B cell (primary cell): Measurements from ENCODE around the gene CPHXL. TPM values are rescaled to one million over a fixed set of nuclear protein-coding genes. Genes with fewer than 3 reads are reported as not detected.

ENCODE experiments used
- ATAC-seq: fragments of 200-7000 bp; cut with Tn5 transposase; one replicate; pipeline ENCODE4 v1.10.0; 2021; ENCODE audit warnings: low read depth, mild to moderate bottlenecking, moderate number of reproducible peaks, moderate library complexity
- CTCF ChIA-PET: fragments of 350-600 bp; sonication (Branson Sonifier 250); formaldehyde crosslinking; loops from one replicate; lab custom pipeline; 2021; ENCODE audit warnings: antibody characterized with exemption, inconsistent platforms; lab: Charles Lee
- POLR2A ChIA-PET: fragments of 350-600 bp; sonication (Branson Sonifier 250); formaldehyde crosslinking; loops from one replicate; lab custom pipeline; 2021; ENCODE audit warnings: antibody characterized with exemption; lab: Charles Lee
- DNase-seq: peaks from one replicate; pipeline ENCODE4 v3.0.0; 2013
- H2AFZ ChIP-seq: 2 replicates; pipeline ENCODE4 v1.6.1; 2012; ENCODE audit warnings: mild to moderate bottlenecking, low read depth, low read length; ENCODE audit not compliant: insufficient read depth, poor library complexity, severe bottlenecking
- H3K27ac ChIP-seq, 2 donors: 1 replicate in 1 of 2; 2 replicates in 1 of 2; pipeline ENCODE4 v1.5.1; 2012 to 2013; ENCODE audit warnings: low read length in 2 of 2, mild to moderate bottlenecking in 2 of 2, moderate library complexity in 1 of 2
- H3K27me3 ChIP-seq, 4 experiments: fragments of 200-600 bp in 1 of 4; sonication (generic) in 1 of 4; replicated peaks in 1 of 4; 1 replicate in 2 of 4; 2 replicates in 2 of 4; pipeline versions ENCODE4 v1.6.1 to v1.7.0; 2013 to 2016; ENCODE audit warnings: low read length in 3 of 4, mild to moderate bottlenecking in 2 of 4, mixed read lengths in 1 of 4, moderate library complexity in 1 of 4; ENCODE audit not compliant: insufficient read depth in 4 of 4, control insufficient read depth in 3 of 4; ENCODE audit errors: control extremely low read depth in 1 of 4
- H3K36me3 ChIP-seq, 2 experiments: replicated peaks in 1 of 2; 1 replicate in 1 of 2; 2 replicates in 1 of 2; pipeline versions ENCODE4 v1.6.1 to v1.7.1; 2013; ENCODE audit warnings: low read length in 1 of 2; ENCODE audit not compliant: insufficient read depth in 2 of 2, control insufficient read depth in 1 of 2; ENCODE audit errors: control extremely low read depth in 1 of 2, extremely low read depth in 1 of 2
- H3K4me1 ChIP-seq, 2 donors: fragments of 200-600 bp in 1 of 2; sonication (generic) in 1 of 2; 1 replicate in 1 of 2; 2 replicates in 1 of 2; pipeline versions ENCODE4 v1.5.1 to v1.6.1; 2013 to 2017; ENCODE audit warnings: low read length in 2 of 2; ENCODE audit not compliant: control insufficient read depth in 2 of 2, insufficient read depth in 2 of 2
- H3K4me2 ChIP-seq: replicated peaks from 2 replicates; pipeline ENCODE3; 2012; ENCODE audit warnings: mild to moderate bottlenecking, low read depth, low read length; ENCODE audit not compliant: poor library complexity, severe bottlenecking
- H3K4me3 ChIP-seq, 5 experiments: fragments of 200-600 bp in 1 of 5; sonication (generic) in 1 of 5; 1 replicate in 3 of 5; 2 replicates in 2 of 5; pipeline versions ENCODE4 v1.5.1 to v1.7.0; 2011 to 2016; ENCODE audit warnings: low read length in 4 of 5, mild to moderate bottlenecking in 4 of 5, low read depth in 2 of 5, control low read depth in 1 of 5, moderate library complexity in 1 of 5; ENCODE audit not compliant: insufficient read depth in 1 of 5; ENCODE audit errors: control extremely low read depth in 1 of 5, extremely low read depth in 1 of 5
- H3K79me2 ChIP-seq: fragments of 200-600 bp; sonication (generic); one replicate; pipeline ENCODE4 v1.6.0; 2016; ENCODE audit warnings: low read length; ENCODE audit not compliant: control insufficient read depth, insufficient read depth
- H3K9ac ChIP-seq: fragments of 200-600 bp; sonication (generic); 2 replicates; pipeline ENCODE4 v1.6.1; 2017; ENCODE audit warnings: mild to moderate bottlenecking, low read length, moderate library complexity
- H3K9me3 ChIP-seq, 3 donors: one replicate each; pipeline versions ENCODE4 v1.6.1 to v1.7.1; 2013; ENCODE audit warnings: low read length in 2 of 3; ENCODE audit not compliant: control insufficient read depth in 2 of 3, insufficient read depth in 1 of 3; ENCODE audit errors: control extremely low read depth in 1 of 3
- H4K20me1 ChIP-seq: 2 replicates; pipeline ENCODE4 v1.6.0; 2012; ENCODE audit warnings: mild to moderate bottlenecking, low read length; ENCODE audit not compliant: insufficient read depth, control insufficient read depth, poor library complexity, severe bottlenecking
- H3K27ac Mint-ChIP-seq: one replicate; pipeline ENCODE4 v1.8.0; 2021; ENCODE audit warnings: mixed read lengths
- H3K27me3 Mint-ChIP-seq: one replicate; pipeline ENCODE4 v1.8.0; 2021; ENCODE audit warnings: mixed read lengths
- H3K4me1 Mint-ChIP-seq: one replicate; pipeline ENCODE4 v1.8.0; 2021; ENCODE audit warnings: mixed read lengths
- H3K4me3 Mint-ChIP-seq: one replicate; pipeline ENCODE4 v1.8.0; 2021; ENCODE audit warnings: mixed read lengths
- H3K9me3 Mint-ChIP-seq: one replicate; pipeline ENCODE4 v1.8.0; 2022; ENCODE audit warnings: mixed read lengths; ENCODE audit not compliant: insufficient read depth
- CTCF ChIP-seq: fragments of 200-600 bp; IDR thresholded peaks from one replicate; pipeline ENCODE4 v1.8.0; 2022; ENCODE audit warnings: antibody characterized with exemption, mild to moderate bottlenecking
- EZH2 ChIP-seq: IDR thresholded peaks from 2 replicates; pipeline ENCODE4 v1.6.1; 2012; ENCODE audit warnings: borderline replicate concordance, low read depth, mild to moderate bottlenecking, moderate library complexity, low read length; ENCODE audit not compliant: insufficient read depth, poor library complexity, severe bottlenecking
- WGBS: methylation state at CpG from one replicate; pipeline ENCODE4 v1.1.5; 2013; ENCODE audit warnings: missing lambda C conversion rate; ENCODE audit not compliant: insufficient coverage; 5-methylcytosine and 5-hydroxymethylcytosine counted together
- intact Hi-C: fragments of 100-400 bp; cut with micrococcal nuclease; formaldehyde crosslinking; loops from one replicate; pipeline ENCODE4 v1.10.0; 2022
- polyA plus RNA-seq: library from polyadenylated mRNA; depleted of rRNA; stranded (reverse); fragments of >200 nt; gene quantifications from 2 replicates; pipeline ENCODE4 v1.2.3, GENCODE V29; 2012
- total RNA-seq, 2 donors: library from RNA; stranded (reverse); fragments of 120-200 nt in 1 of 2; gene quantifications; 1 replicate in 1 of 2; 2 replicates in 1 of 2; pipeline versions ENCODE4 v1.2.3 to v1.2.4, GENCODE V29; 2013 to 2022

CPHXL gene
- total and polyA plus RNA-seq, 2 donors (not counting 1 experiment from before 2014, with no cell fraction given) = not detected

DNA sequence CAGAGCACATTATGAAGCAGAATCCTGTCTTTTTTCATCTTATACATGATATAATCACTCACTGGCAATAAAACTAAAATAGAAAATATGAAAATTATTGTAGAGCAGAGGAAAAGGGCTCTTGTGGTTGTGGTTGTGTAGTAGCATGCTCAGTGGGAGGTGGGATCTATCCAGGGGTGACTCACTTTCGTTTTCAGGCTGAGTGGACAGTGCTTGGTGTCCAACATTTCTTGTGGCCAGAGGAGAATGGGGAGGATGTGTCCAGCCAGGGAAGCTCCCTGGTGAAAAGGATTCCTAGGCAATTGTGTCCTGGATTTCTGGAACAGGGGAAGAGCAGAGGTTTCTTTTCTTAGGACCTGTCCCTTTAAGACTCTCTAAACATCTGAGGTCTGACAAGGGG, 31.9 kb upstream of the CPHXL start:
- Mint-ChIP-seq H3K27ac (peak overlapping the region; percentile 3), H3K9me3 (no peaks in the 10 kb centered on the region), H3K4me1 (peaks cover 25% of the 10 kb centered on the region), H3K27me3 (no peaks in the 10 kb centered on the region), H3K4me3 (no peak overlapping the region)
- H3K9me3 ChIP-seq = no peaks in the 10 kb centered on the region
- POLR2A ChIA-PET = no interaction called here
- CTCF ChIA-PET = interaction anchor here (1.0 to 1.1 kb wide), 2 partner anchors 107 to 287 kb away, joined by 3 read pairs; no protein-coding TSS in a partner anchor
- no peak overlapping the region for H3K4me3 ChIP-seq
- no peaks in the 10 kb centered on the region for H3K36me3 ChIP-seq
- no peaks in the 10 kb centered on the region for H3K79me2 ChIP-seq
- no peaks in the 10 kb centered on the region for H3K27me3 ChIP-seq
- no peak overlapping the region for H3K4me2 ChIP-seq
- H3K4me1 ChIP-seq = peaks cover 14 to 25% of the 10 kb centered on the region in 2 donors
- no peak overlapping the region for H3K27ac ChIP-seq
- 42% methylated on average over 1 of the region's 1 CpG for WGBS
- ATAC-seq = no peak
- H2AFZ ChIP-seq = no peak overlapping the region
- no peak for DNase-seq
- H3K9ac ChIP-seq = no peak overlapping the region
- intact Hi-C loops = no loop called here
- TF ChIP-seq EZH2 (no peak), CTCF (no peak)
- no peaks in the 10 kb centered on the region for H4K20me1 ChIP-seq

- no peak overlapping the region for H3K4me2 ChIP-seq
- ChIA-PET POLR2A (no interaction called here), CTCF (interaction anchor here (1.2 kb wide), 1 partner anchor 10 kb away, joined by 4 read pairs; no protein-coding TSS in a partner anchor)
- H3K79me2 ChIP-seq = no peaks in the 10 kb centered on the region
- Mint-ChIP-seq H3K4me3 (no peak overlapping the region), H3K27me3 (peaks cover 8% of the 10 kb centered on the region), H3K4me1 (peaks cover 5% of the 10 kb centered on the region), H3K27ac (no peak overlapping the region), H3K9me3 (no peaks in the 10 kb centered on the region)
- TF ChIP-seq CTCF = no peak
- TF ChIP-seq EZH2 = no peak
- no peak overlapping the region for H2AFZ ChIP-seq
- no peaks in the 10 kb centered on the region for H3K36me3 ChIP-seq
- intact Hi-C loops = no loop called here
- H4K20me1 ChIP-seq = no peaks in the 10 kb centered on the region
- no peak for ATAC-seq
- 96% methylated on average over 5 of the region's 5 CpGs for WGBS
- no peak overlapping the region for H3K4me3 ChIP-seq
- no peak overlapping the region for H3K27ac ChIP-seq
- no peaks in the 10 kb centered on the region for H3K9me3 ChIP-seq
- peaks cover 0 to 4% of the 10 kb centered on the region in 2 donors for H3K4me1 ChIP-seq
- H3K27me3 ChIP-seq = peaks cover 0 to 7% (median 0%) of the 10 kb centered on the region in 4 experiments
- no peak for DNase-seq
- H3K9ac ChIP-seq = no peak overlapping the region
These were observed 27.9 kb upstream of the CPHXL start for GRCh38 chr16:75754141-75754540.
